PFSK-1 (cell line): Measurements from ENCODE around the gene FOCAD.

Source experiments
- POLR2AphosphoS5 ChIP-seq: IDR thresholded peaks from 2 replicates; pipeline ENCODE4 v1.6.1; 2012; ENCODE audit warnings: low read depth, mild to moderate bottlenecking, control low read depth, low read length, moderate library complexity
- SIN3A ChIP-seq: IDR thresholded peaks from 2 replicates; pipeline ENCODE4 v1.6.1; 2012; ENCODE audit warnings: mild to moderate bottlenecking, low read length, moderate library complexity, borderline replicate concordance; ENCODE audit not compliant: insufficient read depth
- TAF1 ChIP-seq: IDR thresholded peaks from 2 replicates; pipeline ENCODE4 v1.6.1; 2012; ENCODE audit warnings: low read length, control low read depth, borderline replicate concordance; ENCODE audit not compliant: insufficient read depth

GRCh38 chr9:20650750-20651299, 33.2 kb upstream of the FOCAD start:
- TF ChIP-seq POLR2AphosphoS5 (no peak), TAF1 (no peak), SIN3A (no peak)
